Ishikawa (cell line): ENCODE results near the gene CLN6.

Experiments used
- CEBPB ChIP-seq: IDR thresholded peaks from 2 replicates; pipeline ENCODE4 v1.6.1; 2012
- CREB1 ChIP-seq: IDR thresholded peaks from 2 replicates; pipeline ENCODE4 v1.6.1; 2012; ENCODE audit warnings: low read depth
- EGR1 ChIP-seq: IDR thresholded peaks from 2 replicates; pipeline ENCODE4 v1.6.1; 2012
- EP300 ChIP-seq: IDR thresholded peaks from 2 replicates; pipeline ENCODE4 v1.6.1; 2012; ENCODE audit warnings: borderline replicate concordance
- FOXM1 ChIP-seq: IDR thresholded peaks from 2 replicates; pipeline ENCODE4 v1.6.1; 2012; ENCODE audit warnings: low read depth, borderline replicate concordance
- MAX ChIP-seq: IDR thresholded peaks from 2 replicates; pipeline ENCODE4 v1.6.1; 2012
- NFIC ChIP-seq: IDR thresholded peaks from 2 replicates; pipeline ENCODE4 v1.6.1; 2012
- RAD21 ChIP-seq: IDR thresholded peaks from 2 replicates; pipeline ENCODE4 v1.6.1; 2012; ENCODE audit warnings: low read depth
- REST ChIP-seq: IDR thresholded peaks from 2 replicates; pipeline ENCODE4 v1.6.1; 2012; ENCODE audit warnings: low read depth, mild to moderate bottlenecking
- TAF1 ChIP-seq: IDR thresholded peaks from 2 replicates; pipeline ENCODE4 v1.6.1; 2012; ENCODE audit warnings: low read depth, mild to moderate bottlenecking
- TCF12 ChIP-seq: IDR thresholded peaks from 2 replicates; pipeline ENCODE4 v1.6.1; 2012; ENCODE audit warnings: low read depth
- TEAD4 ChIP-seq: IDR thresholded peaks from 2 replicates; pipeline ENCODE4 v1.6.1; 2012
- USF1 ChIP-seq: IDR thresholded peaks from 2 replicates; pipeline ENCODE4 v1.6.1; 2012
- YY1 ChIP-seq: IDR thresholded peaks from 2 replicates; pipeline ENCODE4 v1.6.1; 2012; ENCODE audit warnings: low read depth
- ZBTB7A ChIP-seq: IDR thresholded peaks from 2 replicates; pipeline ENCODE4 v1.6.1; 2012; ENCODE audit warnings: low read depth

The CLN6 gene

GRCh38 chr15:68208636-68209240, 20.8 kb downstream of the CLN6 start:
- no peak for TF ChIP-seq EGR1
- TF ChIP-seq EP300, result no peak
- no peak for TF ChIP-seq FOXM1
- no peak for TF ChIP-seq TCF12
- no peak for TF ChIP-seq CEBPB
- no peak for TF ChIP-seq TEAD4
- no peak for TF ChIP-seq TAF1
- TF ChIP-seq MAX, result no peak
- TF ChIP-seq RAD21, result no peak
- no peak for TF ChIP-seq YY1
- no peak for TF ChIP-seq CREB1
- no peak for TF ChIP-seq ZBTB7A
- no peak for TF ChIP-seq USF1
- no peak for TF ChIP-seq REST
- TF ChIP-seq NFIC, result no peak

GRCh38 chr15:68208136-68208535, 21.4 kb downstream of the CLN6 start:
- TF ChIP-seq USF1 (no peak), ZBTB7A (no peak), YY1 (no peak), TCF12 (no peak), REST (no peak), FOXM1 (no peak), RAD21 (no peak), TAF1 (no peak), TEAD4 (no peak), CREB1 (no peak), CEBPB (no peak), NFIC (no peak), MAX (no peak), EGR1 (no peak), EP300 (no peak)

- no peak for TF ChIP-seq YY1
- TF ChIP-seq CREB1, result no peak
- TF ChIP-seq EP300, result no peak
- no peak for TF ChIP-seq NFIC
- no peak for TF ChIP-seq RAD21
Observed at GRCh38 chr15:68207176-68207935, 22.2 kb downstream of the CLN6 start.

- TF ChIP-seq TAF1 (no peak), EGR1 (no peak), CREB1 (no peak), NFIC (no peak), TCF12 (no peak), FOXM1 (no peak), RAD21 (no peak), EP300 (no peak), REST (no peak), YY1 (no peak), TEAD4 (no peak), MAX (no peak)
Observed at GRCh38 chr15:68206711-68207151, 22.8 kb downstream of the CLN6 start.
